Measurements from ENCODE around the gene TANC1. TPM values are rescaled to one million over a fixed set of nuclear protein-coding genes. Genes with fewer than 3 reads are reported as not detected.

TANC1 gene
- total RNA-seq, 2 experiments from 2014 or later = 0.15 to 0.25 TPM

- POLR2A ChIA-PET = no interaction called here
Observed at GRCh38 chr2:159200498-159200897, 232.1 kb downstream of the TANC1 start.

GRCh38 chr2:159201360-159202063 is 233.1 kb downstream of the TANC1 start:
- POLR2A ChIA-PET = no interaction called here
- CTCF ChIA-PET = no interaction called here

More at GRCh38 chr2:159200498-159200897, 232.1 kb downstream of the TANC1 start:
- CTCF ChIA-PET = no interaction called here

- ChIA-PET CTCF (no interaction called here), POLR2A (no interaction called here)
Observed at GRCh38 chr2:159202568-159203071, 234.2 kb downstream of the TANC1 start.

- ChIA-PET POLR2A (no interaction called here), CTCF (no interaction called here)
Observed at GRCh38 chr2:159204381-159205144, 236.1 kb downstream of the TANC1 start.

GRCh38 chr2:159206736-159207380 is 238.4 kb downstream of the TANC1 start:
- CTCF ChIA-PET = no interaction called here

GRCh38 chr2:159208438-159208837 is 240.0 kb downstream of the TANC1 start:
- ChIA-PET CTCF (no interaction called here), POLR2A (no interaction called here)

More at GRCh38 chr2:159206736-159207380, 238.4 kb downstream of the TANC1 start:
- POLR2A ChIA-PET = no interaction called here

GRCh38 chr2:159209341-159210306 is 241.2 kb downstream of the TANC1 start:
- CTCF ChIA-PET = interaction anchor here (0.6 kb wide), 1 partner anchor 40 kb away, joined by 3 read pairs; no protein-coding TSS in a partner anchor
- POLR2A ChIA-PET = no interaction called here

- ChIA-PET CTCF (no interaction called here), POLR2A (no interaction called here)
Observed at GRCh38 chr2:159211447-159212396, 243.3 kb downstream of the TANC1 start.

- ChIA-PET POLR2A (no interaction called here), CTCF (no interaction called here)
Observed at GRCh38 chr2:159213296-159213695, 244.9 kb downstream of the TANC1 start.

GRCh38 chr2:159214325-159214865 is 246.0 kb downstream of the TANC1 start:
- POLR2A ChIA-PET = no interaction called here
- CTCF ChIA-PET = no interaction called here

- ChIA-PET POLR2A (no interaction called here), CTCF (no interaction called here)
Observed at GRCh38 chr2:159215116-159215515, 246.7 kb downstream of the TANC1 start.

GRCh38 chr2:159217676-159218075 is 249.2 kb downstream of the TANC1 start:
- CTCF ChIA-PET = no interaction called here
- POLR2A ChIA-PET = no interaction called here

- ChIA-PET POLR2A (no interaction called here), CTCF (no interaction called here)
Observed at GRCh38 chr2:159218389-159218788, 249.9 kb downstream of the TANC1 start.

GRCh38 chr2:159219394-159219998 is 251.1 kb downstream of the TANC1 start:
- CTCF ChIA-PET = no interaction called here
- POLR2A ChIA-PET = no interaction called here

GRCh38 chr2:159224061-159224813 is 255.8 kb downstream of the TANC1 start:
- POLR2A ChIA-PET = no interaction called here

GRCh38 chr2:159225025-159226016 is 256.9 kb downstream of the TANC1 start:
- ChIA-PET CTCF (no interaction called here), POLR2A (no interaction called here)

More at GRCh38 chr2:159224061-159224813, 255.8 kb downstream of the TANC1 start:
- CTCF ChIA-PET = interaction anchor here (0.6 to 0.7 kb wide), 2 partner anchors 107 to 1136 kb away, joined by 3 read pairs; no protein-coding TSS in a partner anchor

Data from activated CD8-positive, alpha-beta memory T cell treated with anti-CD3 and anti-CD28 coated beads for 36 hours (primary cell).